CMK (cell line): ENCODE measurements around the gene KTI12.

Source experiments
- DNase-seq: peaks from one replicate; pipeline ENCODE4 v3.0.0-alpha.2; 2010; ENCODE audit warnings: low read depth

KTI12 gene

GRCh38 chr1:51988254-51988653 lies 45.4 kb downstream of the KTI12 start:
- DNase-seq: no peak

DNA sequence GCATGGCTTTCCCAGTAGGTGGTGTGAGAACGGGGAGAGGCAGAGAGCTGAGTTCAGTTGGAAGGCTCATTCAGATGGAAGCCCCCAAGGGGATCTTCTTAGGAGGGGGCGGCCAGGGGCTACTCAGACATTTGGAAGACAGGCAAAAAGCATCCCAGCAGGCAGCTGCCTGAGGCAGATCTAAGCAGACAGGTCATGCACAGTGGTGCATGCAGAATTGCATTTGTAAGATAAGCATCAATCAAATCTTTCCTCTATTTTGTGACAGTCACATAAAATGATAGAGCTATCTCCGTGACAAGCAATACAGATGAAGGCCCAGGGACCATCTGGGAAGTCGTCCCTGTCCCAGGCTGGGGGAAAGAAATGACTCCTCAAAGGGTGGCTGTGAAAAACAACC lies 46.9 kb downstream of the KTI12 start:
- DNase-seq: no peak

DNA sequence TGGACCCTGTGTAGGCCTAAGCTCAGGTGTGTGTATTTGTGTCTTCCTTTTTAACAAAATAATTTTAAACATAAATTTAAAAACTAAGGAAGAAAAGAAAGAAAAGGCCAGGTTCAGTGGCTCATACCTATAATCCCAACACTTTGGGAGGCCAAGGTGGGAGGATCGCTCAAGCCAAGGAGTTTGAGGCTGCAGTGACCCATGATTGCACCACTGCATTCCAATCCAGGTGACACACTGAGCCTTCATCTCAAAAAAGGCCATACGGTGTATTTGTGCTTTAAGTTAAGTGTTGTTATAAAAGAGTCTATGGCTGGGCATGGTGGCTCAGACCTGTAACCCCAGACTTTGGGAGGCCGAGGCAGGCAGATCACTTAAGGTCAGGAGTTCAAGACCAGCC lies 51.4 kb downstream of the KTI12 start:
- DNase-seq: no peak
